Measurements from ENCODE around the gene KCNJ10. TPM values are rescaled to one million over a fixed set of nuclear protein-coding genes. Genes with fewer than 3 reads are reported as not detected.

KCNJ10 gene
- total RNA-seq, 1 donor from 2014 or later: not detected

GRCh38 chr1:159992161-159992560 is 77.8 kb downstream of the KCNJ10 start:
- DNase-seq: no peak
- Mint-ChIP-seq H3K27ac (ENCODE audit: unreplicated experiment) (no peak overlapping the region), H3K36me3 (ENCODE audit: unreplicated experiment) (no peaks in the 10 kb centered on the region), H3K9me3 (ENCODE audit: unreplicated experiment) (no peaks in the 10 kb centered on the region), H3K4me1 (ENCODE audit: low read depth, unreplicated experiment) (no peaks in the 10 kb centered on the region), H3K27me3 (ENCODE audit: unreplicated experiment) (no peaks in the 10 kb centered on the region), H3K4me3 (ENCODE audit: unreplicated experiment) (no peak overlapping the region)
- TF ChIP-seq CTCF (IDR thresholded peaks at IDR 0.05; ENCODE audit: partially characterized antibody, unreplicated experiment): no peak

- no peaks in the 10 kb centered on the region for H3K9me3 Mint-ChIP-seq (ENCODE audit: unreplicated experiment)
- no peak for TF ChIP-seq CTCF (IDR thresholded peaks at IDR 0.05; ENCODE audit: partially characterized antibody, unreplicated experiment)
- no peaks in the 10 kb centered on the region for H3K4me1 Mint-ChIP-seq (ENCODE audit: low read depth, unreplicated experiment)
- H3K27ac Mint-ChIP-seq (ENCODE audit: unreplicated experiment): no peak overlapping the region
- no peak overlapping the region for H3K4me3 Mint-ChIP-seq (ENCODE audit: unreplicated experiment)
- no peak for DNase-seq
- no peaks in the 10 kb centered on the region for H3K27me3 Mint-ChIP-seq (ENCODE audit: unreplicated experiment)
- H3K36me3 Mint-ChIP-seq (ENCODE audit: unreplicated experiment): no peaks in the 10 kb centered on the region
These were observed 78.4 kb downstream of the KCNJ10 start for GRCh38 chr1:159991513-159991912.

GRCh38 chr1:159990005-159990404 is 80.0 kb downstream of the KCNJ10 start:
- DNase-seq: no peak
- Mint-ChIP-seq H3K4me1 (ENCODE audit: low read depth, unreplicated experiment) (no peaks in the 10 kb centered on the region), H3K9me3 (ENCODE audit: unreplicated experiment) (no peaks in the 10 kb centered on the region)

GRCh38 chr1:159989581-159989980 is 80.4 kb downstream of the KCNJ10 start:
- Mint-ChIP-seq H3K27ac (ENCODE audit: unreplicated experiment) (no peak overlapping the region), H3K4me3 (ENCODE audit: unreplicated experiment) (no peak overlapping the region), H3K9me3 (ENCODE audit: unreplicated experiment) (no peaks in the 10 kb centered on the region), H3K36me3 (ENCODE audit: unreplicated experiment) (no peaks in the 10 kb centered on the region), H3K27me3 (ENCODE audit: unreplicated experiment) (no peaks in the 10 kb centered on the region), H3K4me1 (ENCODE audit: low read depth, unreplicated experiment) (no peaks in the 10 kb centered on the region)
- no peak for TF ChIP-seq CTCF (IDR thresholded peaks at IDR 0.05; ENCODE audit: partially characterized antibody, unreplicated experiment)
- no peak for DNase-seq

More at GRCh38 chr1:159990005-159990404, 80.0 kb downstream of the KCNJ10 start:
- Mint-ChIP-seq H3K4me3 (ENCODE audit: unreplicated experiment) (no peak overlapping the region), H3K27me3 (ENCODE audit: unreplicated experiment) (no peaks in the 10 kb centered on the region), H3K27ac (ENCODE audit: unreplicated experiment) (no peak overlapping the region), H3K36me3 (ENCODE audit: unreplicated experiment) (no peaks in the 10 kb centered on the region)
- TF ChIP-seq CTCF (IDR thresholded peaks at IDR 0.05; ENCODE audit: partially characterized antibody, unreplicated experiment): no peak

GRCh38 chr1:159988006-159988405 is 82.0 kb downstream of the KCNJ10 start:
- H3K36me3 Mint-ChIP-seq (ENCODE audit: unreplicated experiment): no peaks in the 10 kb centered on the region
- H3K4me3 Mint-ChIP-seq (ENCODE audit: unreplicated experiment): no peak overlapping the region
- no peak for TF ChIP-seq CTCF (IDR thresholded peaks at IDR 0.05; ENCODE audit: partially characterized antibody, unreplicated experiment)
- H3K9me3 Mint-ChIP-seq (ENCODE audit: unreplicated experiment): no peaks in the 10 kb centered on the region
- H3K27ac Mint-ChIP-seq (ENCODE audit: unreplicated experiment): no peak overlapping the region
- no peak for DNase-seq
- no peaks in the 10 kb centered on the region for H3K27me3 Mint-ChIP-seq (ENCODE audit: unreplicated experiment)
- H3K4me1 Mint-ChIP-seq (ENCODE audit: low read depth, unreplicated experiment): no peaks in the 10 kb centered on the region
